ENCODE results near the gene PPP1R12B.
"Not testable (repeated sequence)": the region's sequence is repeated elsewhere in the genome, so short reads cannot be mapped to it uniquely, and the experiment has no call there.

- TF ChIP-seq EZH2 (IDR thresholded peaks at IDR 0.05; ENCODE audit: borderline replicate concordance); CTCF (IDR thresholded peaks at IDR 0.05; ENCODE audit: poor library complexity): not testable (repeated sequence)
These were observed 169.7 kb downstream of the PPP1R12B start for GRCh38 chr1:202518180-202518579.
